Measurements from ENCODE around the gene RIC3. TPM values are rescaled to one million over a fixed set of nuclear protein-coding genes. Genes with fewer than 3 reads are reported as not detected.

Gene RIC3
- total RNA-seq, 2 donors from 2014 or later: 25.0 to 27.3 TPM

- intact Hi-C loops (cut with DNase I): no loop called here
- Histone ChIP-seq H3K27ac (no peak overlapping the region), H3K36me3 (no peaks in the 10 kb centered on the region), H3K9me3 (no peaks in the 10 kb centered on the region), H3K27me3 (replicated peaks; ENCODE audit: insufficient read depth) (peaks cover 4% of the 10 kb centered on the region), H3K4me1 (replicated peaks) (no peaks in the 10 kb centered on the region), H3K4me3 (no peak overlapping the region)
- no peak for DNase-seq (ENCODE audit: low spot score)
- WGBS: 88% methylated on average over 4 of the region's 4 CpGs
- TF ChIP-seq, protein P1, sequence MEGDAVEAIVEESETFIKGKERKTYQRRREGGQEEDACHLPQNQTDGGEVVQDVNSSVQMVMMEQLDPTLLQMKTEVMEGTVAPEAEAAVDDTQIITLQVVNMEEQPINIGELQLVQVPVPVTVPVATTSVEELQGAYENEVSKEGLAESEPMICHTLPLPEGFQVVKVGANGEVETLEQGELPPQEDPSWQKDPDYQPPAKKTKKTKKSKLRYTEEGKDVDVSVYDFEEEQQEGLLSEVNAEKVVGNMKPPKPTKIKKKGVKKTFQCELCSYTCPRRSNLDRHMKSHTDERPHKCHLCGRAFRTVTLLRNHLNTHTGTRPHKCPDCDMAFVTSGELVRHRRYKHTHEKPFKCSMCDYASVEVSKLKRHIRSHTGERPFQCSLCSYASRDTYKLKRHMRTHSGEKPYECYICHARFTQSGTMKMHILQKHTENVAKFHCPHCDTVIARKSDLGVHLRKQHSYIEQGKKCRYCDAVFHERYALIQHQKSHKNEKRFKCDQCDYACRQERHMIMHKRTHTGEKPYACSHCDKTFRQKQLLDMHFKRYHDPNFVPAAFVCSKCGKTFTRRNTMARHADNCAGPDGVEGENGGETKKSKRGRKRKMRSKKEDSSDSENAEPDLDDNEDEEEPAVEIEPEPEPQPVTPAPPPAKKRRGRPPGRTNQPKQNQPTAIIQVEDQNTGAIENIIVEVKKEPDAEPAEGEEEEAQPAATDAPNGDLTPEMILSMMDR (IDR thresholded peaks at IDR 0.05): no peak
- TF ChIP-seq POLR2AphosphoS5 (IDR thresholded peaks at IDR 0.05) (no peak), POLR2A (IDR thresholded peaks at IDR 0.05) (no peak)
These were observed 101.3 kb downstream of the RIC3 start for GRCh38 chr11:8067567-8067928.

DNA sequence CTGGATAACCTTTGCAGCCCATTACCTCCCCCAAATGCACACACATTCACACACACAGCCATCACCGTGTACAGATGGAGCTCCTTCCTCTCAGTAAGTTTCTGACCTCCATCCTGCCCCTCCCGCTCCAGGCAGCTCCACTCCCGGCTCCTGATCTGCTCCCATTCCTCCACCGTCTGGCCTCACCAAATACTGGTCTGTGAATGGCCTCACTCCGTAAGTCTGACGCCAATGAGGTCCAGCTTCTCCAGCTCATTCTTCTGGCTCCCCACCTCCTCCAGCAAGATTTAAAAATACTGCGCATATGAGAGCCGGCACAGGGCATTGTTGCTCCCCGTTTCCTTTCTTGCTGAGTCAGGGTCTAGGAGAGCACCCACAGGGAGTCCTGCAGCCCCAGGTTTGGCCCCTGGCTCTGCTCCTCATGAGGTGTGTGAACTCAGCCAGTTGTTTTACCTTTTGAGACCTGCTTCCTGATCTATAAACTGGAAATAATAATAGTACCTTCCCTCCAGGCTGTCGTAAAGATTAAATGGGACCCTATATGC is 101.8 kb downstream of the RIC3 start:
- intact Hi-C loops (cut with DNase I): no loop called here
- TF ChIP-seq POLR2A (IDR thresholded peaks at IDR 0.05): no peak
- TF ChIP-seq POLR2AphosphoS5 (IDR thresholded peaks at IDR 0.05): no peak
- TF ChIP-seq, protein P1 (IDR thresholded peaks at IDR 0.05): no peak
- DNase-seq (ENCODE audit: low spot score): no peak
- Histone ChIP-seq H3K4me3 (no peak overlapping the region), H3K27ac (no peak overlapping the region), H3K9me3 (no peaks in the 10 kb centered on the region), H3K4me1 (replicated peaks) (no peaks in the 10 kb centered on the region), H3K27me3 (replicated peaks; ENCODE audit: insufficient read depth) (peaks cover under 1% of the 10 kb centered on the region), H3K36me3 (no peaks in the 10 kb centered on the region)
- WGBS: 74% methylated on average over 10 of the region's 10 CpGs

GRCh38 chr11:8066036-8066910 is 102.6 kb downstream of the RIC3 start:
- no peaks in the 10 kb centered on the region for H3K9me3 ChIP-seq
- 76% methylated on average over 16 of the region's 17 CpGs for WGBS
- intact Hi-C loops (cut with DNase I): no loop called here
- H3K36me3 ChIP-seq: no peaks in the 10 kb centered on the region
- no peaks in the 10 kb centered on the region for H3K27me3 ChIP-seq (replicated peaks; ENCODE audit: insufficient read depth)
- no peaks in the 10 kb centered on the region for H3K4me1 ChIP-seq (replicated peaks)
- TF ChIP-seq POLR2AphosphoS5 (IDR thresholded peaks at IDR 0.05): no peak
- TF ChIP-seq, protein P1 (IDR thresholded peaks at IDR 0.05): no peak
- TF ChIP-seq POLR2A (IDR thresholded peaks at IDR 0.05): no peak
- no peak overlapping the region for H3K4me3 ChIP-seq
- no peak overlapping the region for H3K27ac ChIP-seq
- DNase-seq (ENCODE audit: low spot score): no peak

GRCh38 chr11:8065031-8065430 is 103.8 kb downstream of the RIC3 start:
- intact Hi-C loops (cut with DNase I): no loop called here
- H3K9me3 ChIP-seq: no peaks in the 10 kb centered on the region
- no peak for DNase-seq (ENCODE audit: low spot score)
- no peaks in the 10 kb centered on the region for H3K4me1 ChIP-seq (replicated peaks)
- H3K27me3 ChIP-seq (replicated peaks; ENCODE audit: insufficient read depth): no peaks in the 10 kb centered on the region
- WGBS: 100% methylated on average over 2 of the region's 2 CpGs
- H3K36me3 ChIP-seq: no peaks in the 10 kb centered on the region
- TF ChIP-seq, protein P1 (IDR thresholded peaks at IDR 0.05): no peak
- TF ChIP-seq POLR2AphosphoS5 (IDR thresholded peaks at IDR 0.05) (no peak), POLR2A (IDR thresholded peaks at IDR 0.05) (no peak)
- no peak overlapping the region for H3K27ac ChIP-seq
- no peak overlapping the region for H3K4me3 ChIP-seq

GRCh38 chr11:8063324-8063723 is 105.5 kb downstream of the RIC3 start:
- no peaks in the 10 kb centered on the region for H3K4me1 ChIP-seq (replicated peaks)
- WGBS: 41% methylated on average over 7 of the region's 7 CpGs
- no peak overlapping the region for H3K4me3 ChIP-seq
- no peaks in the 10 kb centered on the region for H3K36me3 ChIP-seq
- no peak overlapping the region for H3K27ac ChIP-seq
- no peak for DNase-seq (ENCODE audit: low spot score)
- intact Hi-C loops (cut with DNase I): no loop called here
- no peak for TF ChIP-seq POLR2AphosphoS5 (IDR thresholded peaks at IDR 0.05)
- TF ChIP-seq, protein P1 (IDR thresholded peaks at IDR 0.05): no peak
- no peak for TF ChIP-seq POLR2A (IDR thresholded peaks at IDR 0.05)
- H3K27me3 ChIP-seq (replicated peaks; ENCODE audit: insufficient read depth): no peaks in the 10 kb centered on the region
- H3K9me3 ChIP-seq: no peaks in the 10 kb centered on the region

Measured in prostate gland (tissue), 2 donors.